Measurements from ENCODE around the gene CYB561. TPM values are rescaled to one million over a fixed set of nuclear protein-coding genes. Genes with fewer than 3 reads are reported as not detected.

CYB561 gene
- total RNA-seq, 1 donor from 2014 or later, result 23.0 TPM

- TF ChIP-seq CTCF (IDR thresholded peaks at IDR 0.05), result peak; percentile 51 to 69 (median 69)
- no peaks in the 10 kb centered on the region for H3K27me3 ChIP-seq
- DNase-seq (ENCODE audit: low spot score in 2 of 2), result peak in 1 of 2 donors; percentile 86
- H3K9me3 ChIP-seq, result no peaks in the 10 kb centered on the region
- no peak overlapping the region for H3K4me3 ChIP-seq
- intact Hi-C loops (cut with DNase I), result loop anchor here (1.0 kb wide), 1 partner anchor 54 kb away; no protein-coding TSS in a partner anchor
- no peaks in the 10 kb centered on the region for H3K36me3 ChIP-seq
- H3K27ac ChIP-seq, result no peak overlapping the region
- H3K4me1 ChIP-seq, result peaks cover 0 to 15% of the 10 kb centered on the region in 2 donors
These were observed 32.8 kb upstream of the CYB561 start for GRCh38 chr17:63478814-63479494.

GRCh38 chr17:63477480-63478440 is 31.7 kb upstream of the CYB561 start:
- Histone ChIP-seq H3K27ac (no peak overlapping the region), H3K4me3 (peak overlapping the region; percentile 67 to 71), H3K36me3 (no peaks in the 10 kb centered on the region), H3K27me3 (no peaks in the 10 kb centered on the region), H3K4me1 (peaks cover 0 to 15% of the 10 kb centered on the region in 2 donors), H3K9me3 (no peaks in the 10 kb centered on the region)
- TF ChIP-seq CTCF (IDR thresholded peaks at IDR 0.05), result no peak
- intact Hi-C loops (cut with DNase I), result no loop called here
- DNase-seq (ENCODE audit: low spot score in 2 of 2), result no peak

GRCh38 chr17:63476854-63477479 is 30.9 kb upstream of the CYB561 start, which contains the start of gene ACE:
TSS of gene ACE (plus strand) at chr17:63477061. CDS start at chr17:63477095, 34 bp downstream.
- Histone ChIP-seq H3K4me1 (peaks cover 0 to 15% of the 10 kb centered on the region in 2 donors), H3K36me3 (no peaks in the 10 kb centered on the region), H3K9me3 (no peaks in the 10 kb centered on the region), H3K27me3 (no peaks in the 10 kb centered on the region), H3K27ac (no peak within 1 kb of the TSS), H3K4me3 (peak within 1 kb of the TSS; percentile 67 to 71)
- DNase-seq (ENCODE audit: low spot score in 2 of 2), result no peak
- intact Hi-C loops (cut with DNase I), result no loop called here
- TF ChIP-seq CTCF (IDR thresholded peaks at IDR 0.05), result no peak

GRCh38 chr17:63476459-63476853 is 30.4 kb upstream of the CYB561 start:
- intact Hi-C loops (cut with DNase I), result no loop called here
- peaks cover 0 to 15% of the 10 kb centered on the region in 2 donors for H3K4me1 ChIP-seq
- H3K4me3 ChIP-seq, result peak overlapping the region; percentile 67 to 71
- H3K27ac ChIP-seq, result no peak overlapping the region
- no peak for TF ChIP-seq CTCF (IDR thresholded peaks at IDR 0.05)
- H3K36me3 ChIP-seq, result no peaks in the 10 kb centered on the region
- no peaks in the 10 kb centered on the region for H3K27me3 ChIP-seq
- no peak for DNase-seq (ENCODE audit: low spot score in 2 of 2)
- H3K9me3 ChIP-seq, result no peaks in the 10 kb centered on the region
